ENCODE measurements around the gene GIT2.
A peak's percentile ranks its signal among the peaks of the same experiment; 100 is the strongest.
"Not testable (repeated sequence)": the region's sequence is repeated elsewhere in the genome, so short reads cannot be mapped to it uniquely, and the experiment has no call there.

The GIT2 gene, protein sequence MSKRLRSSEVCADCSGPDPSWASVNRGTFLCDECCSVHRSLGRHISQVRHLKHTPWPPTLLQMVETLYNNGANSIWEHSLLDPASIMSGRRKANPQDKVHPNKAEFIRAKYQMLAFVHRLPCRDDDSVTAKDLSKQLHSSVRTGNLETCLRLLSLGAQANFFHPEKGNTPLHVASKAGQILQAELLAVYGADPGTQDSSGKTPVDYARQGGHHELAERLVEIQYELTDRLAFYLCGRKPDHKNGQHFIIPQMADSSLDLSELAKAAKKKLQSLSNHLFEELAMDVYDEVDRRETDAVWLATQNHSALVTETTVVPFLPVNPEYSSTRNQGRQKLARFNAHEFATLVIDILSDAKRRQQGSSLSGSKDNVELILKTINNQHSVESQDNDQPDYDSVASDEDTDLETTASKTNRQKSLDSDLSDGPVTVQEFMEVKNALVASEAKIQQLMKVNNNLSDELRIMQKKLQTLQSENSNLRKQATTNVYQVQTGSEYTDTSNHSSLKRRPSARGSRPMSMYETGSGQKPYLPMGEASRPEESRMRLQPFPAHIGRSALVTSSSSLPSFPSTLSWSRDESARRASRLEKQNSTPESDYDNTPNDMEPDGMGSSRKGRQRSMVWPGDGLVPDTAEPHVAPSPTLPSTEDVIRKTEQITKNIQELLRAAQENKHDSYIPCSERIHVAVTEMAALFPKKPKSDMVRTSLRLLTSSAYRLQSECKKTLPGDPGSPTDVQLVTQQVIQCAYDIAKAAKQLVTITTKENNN

DNA sequence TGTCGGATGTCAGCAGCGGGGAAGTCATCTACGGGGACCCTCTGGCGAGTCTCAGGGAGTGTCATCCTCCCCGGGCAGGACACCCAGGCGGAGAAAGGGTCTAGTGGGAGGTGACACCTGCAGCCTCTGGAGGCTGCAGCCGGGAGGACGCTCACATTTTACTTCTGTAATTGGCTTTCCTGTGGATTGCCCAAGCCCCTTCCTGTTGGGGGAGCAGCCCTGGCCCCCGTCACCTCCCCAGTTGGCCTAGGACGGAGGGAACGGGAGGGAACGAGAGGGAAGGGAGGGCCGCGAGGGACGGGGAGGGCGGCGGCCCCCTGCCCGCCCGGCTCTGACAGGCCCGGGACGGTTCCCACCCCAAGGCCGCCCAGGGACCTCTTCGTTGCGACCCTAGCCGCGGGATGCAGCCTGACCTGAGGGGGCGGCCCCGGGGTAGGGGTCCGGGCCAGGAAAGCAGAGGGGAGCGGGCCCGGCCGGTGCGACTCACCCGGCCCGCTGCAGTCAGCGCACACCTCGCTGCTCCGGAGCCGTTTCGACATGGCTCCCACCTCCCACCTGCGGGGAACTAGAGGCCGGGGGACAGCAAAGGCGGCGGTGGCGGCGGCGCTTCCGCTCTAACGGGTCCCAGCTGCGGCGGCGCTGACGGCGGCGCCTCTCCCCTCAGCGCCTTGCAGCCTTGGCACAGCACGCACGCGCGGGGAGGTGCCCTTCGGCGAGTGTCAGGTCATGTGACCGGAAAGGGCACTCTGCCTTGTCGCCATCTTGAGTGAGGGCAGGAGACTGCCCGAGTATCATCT is at the start of gene GIT2:
Gene GIT2 (minus strand): TSS at position 683 of the 797 bp plus-strand sequence. CDS start 144 bp downstream, at position 539.
- DNase-seq = peak; percentile 92

DNA sequence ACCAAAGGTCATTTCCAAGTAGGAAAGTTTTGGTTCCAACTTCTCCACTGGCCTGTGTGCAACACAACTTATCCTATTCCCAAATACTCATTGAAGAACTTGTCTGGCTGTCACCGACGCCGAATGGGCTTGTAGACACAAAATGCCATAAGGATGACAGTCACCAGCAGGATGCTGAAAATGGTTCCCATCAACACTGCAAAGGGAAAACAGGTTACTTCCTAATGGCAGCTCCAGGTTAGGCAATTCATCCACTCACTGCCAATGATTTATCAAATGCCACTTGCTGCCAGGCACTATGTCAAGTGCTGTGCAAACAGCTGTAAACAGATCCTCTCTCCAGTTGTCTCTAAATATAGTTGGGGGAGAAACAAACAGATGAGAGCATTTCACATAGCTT is 46.1 kb upstream of the GIT2 start:
- no peak for DNase-seq

DNA sequence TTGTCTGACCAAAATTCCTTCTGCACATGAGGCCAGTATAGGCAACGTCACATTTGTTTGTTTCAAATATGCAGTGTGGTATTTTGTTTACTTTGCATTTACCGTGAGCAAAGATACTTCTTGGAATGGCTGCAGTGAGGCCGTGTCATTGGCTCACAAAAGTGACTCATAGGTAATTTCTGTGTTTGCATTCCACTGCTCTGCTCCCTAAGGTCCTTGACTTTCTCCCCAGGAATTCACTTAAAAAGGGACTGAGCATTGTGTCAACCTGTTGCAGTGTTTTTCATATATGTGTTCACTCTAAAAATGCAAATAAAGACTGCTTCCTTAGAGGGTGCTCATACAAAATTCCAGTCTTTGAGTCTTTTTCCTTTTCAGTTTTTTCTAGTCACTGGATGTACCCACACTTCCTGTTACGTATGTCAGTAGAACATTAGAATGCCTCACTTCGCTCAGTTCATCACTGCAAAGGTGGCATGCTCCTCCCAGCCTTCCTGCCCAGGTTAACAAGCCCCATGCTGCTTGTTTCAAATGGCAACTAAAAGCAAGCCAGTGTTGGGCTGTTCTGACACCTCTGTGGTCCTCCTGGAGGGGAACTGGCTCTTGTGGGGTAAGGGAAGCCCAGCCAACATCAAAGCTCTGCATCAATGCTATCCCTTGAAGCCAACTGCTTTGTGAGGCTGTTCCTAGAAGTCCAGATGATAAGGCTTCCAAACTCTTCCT is 43.1 kb upstream of the GIT2 start:
- no peak for DNase-seq

DNA sequence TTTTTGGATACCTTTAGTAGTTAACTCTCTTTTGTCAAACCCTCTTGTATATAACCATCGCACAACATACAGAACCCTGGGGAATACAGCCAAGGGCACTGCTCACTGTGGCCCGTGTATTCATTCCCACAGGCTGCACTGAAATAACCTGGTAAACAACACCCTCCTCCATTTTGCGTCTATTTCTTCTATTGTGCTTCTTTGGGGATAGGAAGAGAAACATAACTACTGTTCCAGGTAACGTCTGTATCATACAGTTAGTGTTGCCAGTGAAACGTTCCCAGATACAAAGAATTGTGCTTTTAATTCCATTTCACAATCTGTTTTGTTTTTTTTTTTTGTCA is 42.5 kb upstream of the GIT2 start:
- DNase-seq = no peak

DNA sequence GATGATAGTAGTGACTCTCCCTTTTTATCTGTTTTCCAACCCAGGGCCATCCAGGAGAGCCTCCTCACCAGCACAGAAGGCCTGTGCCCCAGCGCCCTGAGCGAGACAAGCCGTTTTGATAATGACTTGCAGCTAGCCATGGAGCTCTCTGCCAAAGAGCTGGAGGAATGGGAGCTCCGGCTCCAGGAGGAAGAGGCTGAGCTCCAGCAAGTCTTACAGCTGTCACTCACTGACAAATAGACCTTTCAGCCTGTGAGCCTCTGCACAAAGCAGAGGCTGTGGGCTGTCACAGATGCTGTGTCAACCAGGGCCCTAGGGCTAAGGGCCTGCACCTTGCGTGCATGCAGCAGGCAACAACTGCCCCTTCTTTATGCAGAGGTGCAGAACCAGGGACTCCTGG is 41.1 kb upstream of the GIT2 start:
- no peak for DNase-seq

GRCh38 chr12:110035534-110036104 is 39.5 kb upstream of the GIT2 start:
- DNase-seq = no peak

- DNase-seq = no peak
These were observed 37.7 kb upstream of the GIT2 start for GRCh38 chr12:110033888-110034287.

DNA sequence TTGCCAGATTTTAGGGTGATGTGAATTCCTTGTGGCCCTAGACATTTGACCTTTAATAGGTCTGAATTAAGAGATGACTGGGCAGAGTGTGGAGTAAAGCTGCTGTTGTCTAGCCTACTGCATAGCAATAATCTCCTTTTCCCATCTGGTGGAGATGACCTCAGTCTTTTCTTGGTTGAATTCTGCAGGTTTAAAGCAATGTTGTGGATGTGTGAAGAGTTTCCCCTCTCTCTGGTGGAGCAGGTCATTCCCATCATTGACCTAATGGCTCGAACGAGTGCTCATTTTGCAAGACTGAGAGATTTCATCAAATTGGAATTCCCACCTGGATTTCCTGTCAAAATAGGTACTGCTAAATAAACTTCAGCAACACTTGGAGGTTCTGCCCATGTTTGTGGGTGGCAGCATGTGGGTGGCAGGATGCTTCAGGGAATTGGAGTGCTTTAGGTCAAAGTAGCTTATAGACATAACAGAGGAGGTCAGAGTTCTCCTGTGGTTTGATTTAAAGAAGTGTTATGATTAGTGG is 33.2 kb upstream of the GIT2 start:
- no peak for DNase-seq

GRCh38 chr12:110028323-110028722 is 32.2 kb upstream of the GIT2 start:
- no peak for DNase-seq

DNA sequence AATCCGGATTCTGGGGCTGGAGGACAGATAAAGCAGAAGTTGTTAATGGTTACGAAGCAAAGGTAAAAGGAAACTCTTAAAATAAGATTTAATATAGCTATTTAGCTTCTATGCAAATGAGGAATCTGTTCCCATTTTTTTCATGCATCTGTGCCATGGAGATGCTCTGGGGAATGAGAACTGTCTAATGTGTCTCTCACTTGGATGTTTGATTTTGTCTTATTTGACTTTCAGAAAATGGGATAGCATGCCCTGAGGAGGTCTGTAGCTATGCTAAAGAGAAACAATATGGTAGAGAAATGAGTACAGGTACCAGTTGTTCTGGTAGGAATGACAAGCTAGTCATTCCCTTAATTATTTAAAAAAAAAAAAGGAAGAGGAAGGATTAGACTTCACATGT is 27.9 kb upstream of the GIT2 start:
- no peak for DNase-seq

GRCh38 chr12:110023059-110023980 is 27.2 kb upstream of the GIT2 start:
- DNase-seq = peak; percentile 60

GRCh38 chr12:110020956-110021355 is 24.8 kb upstream of the GIT2 start:
- DNase-seq = no peak

DNA sequence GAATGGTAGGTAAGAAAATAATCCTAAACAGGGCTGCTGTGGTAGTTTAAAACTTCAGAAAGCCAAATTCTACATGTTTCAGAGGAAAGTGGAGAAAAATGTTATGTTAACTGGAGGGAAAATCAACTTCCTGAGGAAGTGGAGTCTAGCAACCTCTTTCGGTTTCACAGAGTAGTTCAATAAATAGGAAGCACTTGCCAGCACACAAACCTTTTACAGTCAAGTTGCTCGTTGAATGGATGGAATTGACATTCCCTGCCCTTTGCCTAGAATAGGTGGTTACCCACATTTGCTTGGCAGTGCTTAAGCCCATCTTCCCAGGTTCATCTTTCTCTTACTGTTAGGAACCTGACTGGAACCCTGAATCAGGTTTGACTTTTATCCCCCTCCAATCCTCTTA is 19.0 kb upstream of the GIT2 start:
- DNase-seq = no peak

- DNase-seq = no peak
These were observed 16.5 kb upstream of the GIT2 start for GRCh38 chr12:110012659-110013058.

DNA sequence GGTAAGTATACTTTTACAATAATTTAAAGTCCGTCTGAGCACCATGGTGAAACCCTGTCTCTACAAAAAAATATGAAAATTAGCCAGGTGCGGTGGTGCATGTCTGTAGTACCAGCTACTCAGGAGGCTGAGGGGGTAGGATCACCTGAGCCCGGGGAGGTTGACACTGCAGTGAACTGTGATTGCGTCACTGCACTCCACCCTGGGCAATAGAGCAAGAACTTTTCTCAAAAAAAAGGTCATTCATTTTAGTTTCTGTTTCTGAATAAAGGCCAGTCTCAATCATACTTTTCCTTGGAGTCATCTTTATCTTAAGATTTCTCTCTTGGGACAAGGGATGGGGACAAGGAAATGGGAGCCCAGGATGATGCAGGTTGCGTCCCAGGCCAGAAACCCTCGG is 16.0 kb upstream of the GIT2 start:
- no peak for DNase-seq

DNA sequence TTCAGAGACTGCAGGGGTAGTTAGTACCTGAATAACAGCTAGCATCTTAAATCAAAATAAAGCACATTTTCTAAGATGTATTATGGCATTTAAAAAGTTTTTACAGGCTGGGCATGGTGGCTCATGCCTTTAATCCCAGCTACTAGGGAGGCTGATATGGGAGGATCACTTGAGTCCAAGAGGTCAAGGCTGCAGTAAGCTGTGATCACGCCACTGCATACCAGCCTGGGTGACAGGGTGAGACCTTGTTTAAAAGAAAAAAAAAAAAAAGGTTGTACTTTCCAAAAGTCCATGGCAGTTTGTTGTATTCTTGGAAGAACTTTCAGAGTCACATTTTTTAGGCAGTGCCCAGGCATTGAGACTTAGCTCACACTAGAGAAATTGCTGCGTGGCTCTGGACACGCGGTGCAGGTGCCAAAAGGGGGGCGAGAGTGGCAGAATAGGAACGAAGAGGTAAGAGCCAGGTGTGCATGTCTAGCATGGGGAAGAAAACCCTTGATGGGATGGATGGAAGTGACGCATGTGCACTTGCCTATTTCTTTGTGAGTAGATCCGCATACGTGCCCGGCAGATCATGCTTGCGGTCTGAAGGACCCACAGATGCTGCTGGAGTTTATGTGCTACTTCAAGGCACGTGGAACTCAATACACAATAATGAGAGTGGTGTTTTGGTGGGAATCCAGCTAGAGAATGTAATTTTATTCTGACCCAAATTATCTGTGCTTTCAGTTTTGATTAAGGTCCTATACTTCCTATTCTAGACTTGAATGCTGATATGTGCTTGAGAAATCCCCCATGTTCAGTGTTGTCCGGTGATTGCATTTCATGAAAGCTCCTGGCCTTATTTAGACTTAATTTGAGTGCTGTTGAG is 14.9 kb upstream of the GIT2 start:
- no peak for DNase-seq

GRCh38 chr12:110008681-110009398 is 12.7 kb upstream of the GIT2 start:
- DNase-seq = not testable (repeated sequence)

- DNase-seq = no peak
These were observed 11.7 kb upstream of the GIT2 start for GRCh38 chr12:110007881-110008280.

GRCh38 chr12:110006115-110006514 is 9.9 kb upstream of the GIT2 start:
- no peak for DNase-seq

All from left hindlimb (tissue), 1 donor.